NT2/D1 (cell line): Measurements from ENCODE around the gene PPARA.

Experiments used
- YY1 ChIP-seq: IDR thresholded peaks from 2 replicates; pipeline ENCODE4 v1.6.1; 2011; ENCODE audit not compliant: insufficient read length, insufficient read depth
- ZNF274 ChIP-seq: IDR thresholded peaks from 2 replicates; pipeline ENCODE4 v1.6.1; 2011; ENCODE audit warnings: mild to moderate bottlenecking, low read depth, low read length

DNA sequence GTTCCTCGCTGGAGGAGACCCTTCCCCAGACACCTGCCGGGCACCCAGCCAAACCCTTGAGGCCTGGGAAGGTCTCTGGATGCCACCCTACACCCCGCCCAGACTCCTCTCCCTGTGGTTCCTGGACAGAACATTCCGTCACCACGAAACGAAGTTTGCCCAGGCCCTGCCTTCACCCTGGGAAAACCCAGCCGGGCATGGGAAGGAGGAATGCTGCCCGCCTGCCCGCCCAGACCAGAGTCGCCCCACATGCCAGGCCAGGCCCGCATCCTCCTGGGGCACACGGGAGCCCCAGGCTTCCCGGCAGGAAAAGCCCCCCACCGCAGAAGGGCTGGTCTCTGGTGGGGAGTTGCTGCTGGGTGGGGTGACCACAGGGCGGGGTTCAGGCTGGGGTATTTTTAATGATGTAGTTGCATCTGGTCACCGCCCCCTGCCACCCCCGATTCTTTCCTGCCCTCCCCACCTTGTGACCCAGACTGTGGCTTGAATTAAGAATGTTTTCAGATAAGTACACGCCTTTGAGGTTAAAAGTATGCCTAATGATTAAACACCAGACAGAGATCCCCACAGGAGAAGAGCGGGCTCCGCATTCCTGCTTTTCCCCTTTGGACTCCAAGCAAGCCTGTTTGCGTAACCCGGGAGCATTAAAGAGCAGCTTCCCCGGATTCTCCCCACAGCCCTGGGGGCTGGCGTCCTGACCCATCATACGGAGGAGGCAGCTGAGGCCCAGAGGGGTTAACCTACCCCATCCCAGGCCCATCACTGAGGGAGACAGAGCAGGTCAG, 44.6 kb upstream of the PPARA start:
- TF ChIP-seq YY1 (no peak), ZNF274 (no peak)
